Smooth muscle cell (in vitro differentiated cells): ENCODE results near the gene COL27A1. TPM values are rescaled to one million over a fixed set of nuclear protein-coding genes. Genes with fewer than 3 reads are reported as not detected.

Source experiments
- DNase-seq: peaks from one replicate; lab custom pipeline; 2025; ENCODE audit not compliant: unreplicated experiment; lab: John Stamatoyannopoulos, UW
- H2AFZ ChIP-seq: fragments of 200-600 bp; sonication (generic); 2 replicates; pipeline ENCODE4 v1.6.0; 2016; ENCODE audit warnings: antibody characterized with exemption, low read depth, mild to moderate bottlenecking
- H3F3A ChIP-seq: fragments of 200-600 bp; sonication (generic); 2 replicates; pipeline ENCODE4 v1.6.0; 2017; ENCODE audit warnings: antibody characterized with exemption, low read depth
- H3K27ac ChIP-seq: fragments of 200-600 bp; sonication (generic); 2 replicates; pipeline ENCODE4 v1.5.1; 2016; ENCODE audit warnings: low read depth, mild to moderate bottlenecking
- H3K27me3 ChIP-seq: fragments of 200-600 bp; sonication (generic); 2 replicates; pipeline ENCODE4 v1.6.1; 2016; ENCODE audit warnings: low read depth, mild to moderate bottlenecking
- H3K36me3 ChIP-seq: fragments of 200-600 bp; sonication (generic); 2 replicates; pipeline ENCODE4 v1.5.1; 2016; ENCODE audit warnings: low read depth
- H3K4me1 ChIP-seq: fragments of 200-600 bp; sonication (generic); 2 replicates; pipeline ENCODE4 v1.5.1; 2016; ENCODE audit warnings: low read depth
- H3K4me2 ChIP-seq: fragments of 200-600 bp; sonication (generic); 2 replicates; pipeline ENCODE4 v1.6.0; 2016; ENCODE audit warnings: mild to moderate bottlenecking
- H3K4me3 ChIP-seq: fragments of 200-600 bp; sonication (generic); 2 replicates; pipeline ENCODE4 v1.5.1; 2016; ENCODE audit warnings: mild to moderate bottlenecking
- H3K79me2 ChIP-seq: fragments of 200-600 bp; sonication (generic); 2 replicates; pipeline ENCODE4 v1.6.0; 2016; ENCODE audit warnings: low read depth, mild to moderate bottlenecking
- H3K9ac ChIP-seq: fragments of 200-600 bp; sonication (generic); 2 replicates; pipeline ENCODE4 v1.6.0; 2016; ENCODE audit warnings: low read depth
- H3K9me3 ChIP-seq: fragments of 200-600 bp; sonication (generic); replicated peaks from 2 replicates; pipeline ENCODE4 v1.5.1; 2016; ENCODE audit warnings: low read depth
- H4K20me1 ChIP-seq: fragments of 200-600 bp; sonication (generic); 2 replicates; pipeline ENCODE4 v1.6.0; 2016; ENCODE audit warnings: low read depth
- WGBS: methylation state at CpG from one replicate; pipeline ENCODE4 v1.1.7; 2016; ENCODE audit warnings: low lambda C conversion rate; 5-methylcytosine and 5-hydroxymethylcytosine counted together
- polyA plus RNA-seq: library from polyadenylated mRNA; unstranded; fragments of >200 nt; fragmentation: Nextera tagmentation; extraction: Ambion mirVana; gene quantifications from 2 replicates; pipeline ENCODE4 v1.2.1, GENCODE V29; 2016
- total RNA-seq: library from RNA; depleted of rRNA; stranded (reverse); fragments of >200 nt; gene quantifications from 2 replicates; pipeline ENCODE4 v1.2.3, GENCODE V29; 2014
- TF ChIP-seq, protein P1 (sequence below): fragments of 200-600 bp; sonication (generic); IDR thresholded peaks from 2 replicates; pipeline ENCODE4 v1.5.1; 2017; ENCODE audit warnings: borderline replicate concordance, mild to moderate bottlenecking, antibody characterized with exemption; ENCODE audit not compliant: insufficient read depth, poor library complexity, severe bottlenecking

Gene COL27A1
- total and polyA plus RNA-seq, 2 experiments from 2014 or later, result 18.1 to 19.9 TPM

- no peak overlapping the region for H3K9ac ChIP-seq
- TF ChIP-seq, protein P1, sequence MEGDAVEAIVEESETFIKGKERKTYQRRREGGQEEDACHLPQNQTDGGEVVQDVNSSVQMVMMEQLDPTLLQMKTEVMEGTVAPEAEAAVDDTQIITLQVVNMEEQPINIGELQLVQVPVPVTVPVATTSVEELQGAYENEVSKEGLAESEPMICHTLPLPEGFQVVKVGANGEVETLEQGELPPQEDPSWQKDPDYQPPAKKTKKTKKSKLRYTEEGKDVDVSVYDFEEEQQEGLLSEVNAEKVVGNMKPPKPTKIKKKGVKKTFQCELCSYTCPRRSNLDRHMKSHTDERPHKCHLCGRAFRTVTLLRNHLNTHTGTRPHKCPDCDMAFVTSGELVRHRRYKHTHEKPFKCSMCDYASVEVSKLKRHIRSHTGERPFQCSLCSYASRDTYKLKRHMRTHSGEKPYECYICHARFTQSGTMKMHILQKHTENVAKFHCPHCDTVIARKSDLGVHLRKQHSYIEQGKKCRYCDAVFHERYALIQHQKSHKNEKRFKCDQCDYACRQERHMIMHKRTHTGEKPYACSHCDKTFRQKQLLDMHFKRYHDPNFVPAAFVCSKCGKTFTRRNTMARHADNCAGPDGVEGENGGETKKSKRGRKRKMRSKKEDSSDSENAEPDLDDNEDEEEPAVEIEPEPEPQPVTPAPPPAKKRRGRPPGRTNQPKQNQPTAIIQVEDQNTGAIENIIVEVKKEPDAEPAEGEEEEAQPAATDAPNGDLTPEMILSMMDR, result no peak
- 82% methylated on average over 10 of the region's 10 CpGs for WGBS
Measured at GRCh38 chr9:114131808-114132549, 23.4 kb upstream of the COL27A1 start.

DNA sequence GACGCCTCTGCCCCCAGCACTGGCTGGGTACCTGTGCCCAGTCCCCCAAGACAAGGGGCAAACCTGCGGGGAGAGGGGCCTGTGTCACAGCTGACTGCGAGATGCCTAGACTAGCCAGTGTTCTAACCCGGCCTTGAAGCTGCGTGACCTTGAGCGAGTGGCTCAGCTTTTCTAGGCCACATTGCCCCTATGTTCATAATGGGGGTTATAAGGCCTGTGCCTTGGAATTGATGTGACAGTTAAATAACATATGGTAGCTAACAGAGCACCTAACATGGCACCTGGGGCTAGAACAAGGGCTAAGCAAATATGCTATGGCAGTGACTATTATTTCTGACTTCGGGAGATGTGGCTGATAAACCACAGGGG, 22.8 kb upstream of the COL27A1 start:
- Histone ChIP-seq H3K4me3 (no peak overlapping the region), H3K27ac (no peak overlapping the region), H3K9me3 (no peaks in the 10 kb centered on the region), H3K27me3 (no peaks in the 10 kb centered on the region), H2AFZ (no peak overlapping the region), H3K79me2 (no peaks in the 10 kb centered on the region), H3K36me3 (no peaks in the 10 kb centered on the region), H3F3A (no peaks in the 10 kb centered on the region), H3K4me2 (no peak overlapping the region), H3K4me1 (no peaks in the 10 kb centered on the region), H3K9ac (no peak overlapping the region), H4K20me1 (no peaks in the 10 kb centered on the region)
- no peak for DNase-seq
- TF ChIP-seq, protein P1, result no peak
- 93% methylated on average over 7 of the region's 7 CpGs for WGBS

More at GRCh38 chr9:114131808-114132549, 23.4 kb upstream of the COL27A1 start:
- H3K4me2 ChIP-seq, result no peak overlapping the region
- H3F3A ChIP-seq, result no peaks in the 10 kb centered on the region
- H3K4me3 ChIP-seq, result no peak overlapping the region
- no peaks in the 10 kb centered on the region for H3K9me3 ChIP-seq
- no peaks in the 10 kb centered on the region for H3K4me1 ChIP-seq
- H3K27ac ChIP-seq, result no peak overlapping the region
- no peaks in the 10 kb centered on the region for H3K79me2 ChIP-seq
- H3K36me3 ChIP-seq, result no peaks in the 10 kb centered on the region
- no peaks in the 10 kb centered on the region for H4K20me1 ChIP-seq
- H3K27me3 ChIP-seq, result no peaks in the 10 kb centered on the region
- no peak for DNase-seq
- H2AFZ ChIP-seq, result no peak overlapping the region

- Histone ChIP-seq H3F3A (peaks cover 4% of the 10 kb centered on the region), H3K36me3 (no peaks in the 10 kb centered on the region), H3K27me3 (no peaks in the 10 kb centered on the region), H3K4me2 (no peak overlapping the region), H3K27ac (no peak overlapping the region), H3K9me3 (no peaks in the 10 kb centered on the region), H4K20me1 (no peaks in the 10 kb centered on the region), H3K79me2 (no peaks in the 10 kb centered on the region), H3K4me1 (no peaks in the 10 kb centered on the region), H2AFZ (no peak overlapping the region), H3K4me3 (no peak overlapping the region), H3K9ac (no peak overlapping the region)
- TF ChIP-seq, protein P1, result no peak
- 75% methylated on average over 5 of the region's 5 CpGs for WGBS
- DNase-seq, result no peak
Measured at GRCh38 chr9:114134827-114135396, 20.4 kb upstream of the COL27A1 start.
